OCI-LY3 (cell line): ENCODE results near the gene LDLR.

Experiments used
- CTCF ChIP-seq: fragments of 200-600, 300-600 bp; sonication (generic); IDR thresholded peaks from 2 replicates; pipeline ENCODE4 v1.5.1; 2014; ENCODE audit warnings: antibody characterized with exemption, low read length, low read depth
- EZH2phosphoT487 ChIP-seq: fragments of 200-600 bp; shearing (Covaris generic); IDR thresholded peaks from 2 replicates; pipeline ENCODE4 v1.6.1; 2018; ENCODE audit warnings: antibody characterized with exemption, mixed run types, low read depth

- TF ChIP-seq CTCF: no peak
- TF ChIP-seq EZH2phosphoT487: no peak
Measured at GRCh38 chr19:11155373-11156120, 66.3 kb downstream of the LDLR start, which contains the start of gene SPC24.
